ENCODE results near the gene RAB3GAP2. TPM values are rescaled to one million over a fixed set of nuclear protein-coding genes. Genes with fewer than 3 reads are reported as not detected.
"Not testable (repeated sequence)": the region's sequence is repeated elsewhere in the genome, so short reads cannot be mapped to it uniquely, and the experiment has no call there.

RAB3GAP2 gene
- total RNA-seq, 2 donors from 2014 or later, result 13.9 to 15.1 TPM

DNA sequence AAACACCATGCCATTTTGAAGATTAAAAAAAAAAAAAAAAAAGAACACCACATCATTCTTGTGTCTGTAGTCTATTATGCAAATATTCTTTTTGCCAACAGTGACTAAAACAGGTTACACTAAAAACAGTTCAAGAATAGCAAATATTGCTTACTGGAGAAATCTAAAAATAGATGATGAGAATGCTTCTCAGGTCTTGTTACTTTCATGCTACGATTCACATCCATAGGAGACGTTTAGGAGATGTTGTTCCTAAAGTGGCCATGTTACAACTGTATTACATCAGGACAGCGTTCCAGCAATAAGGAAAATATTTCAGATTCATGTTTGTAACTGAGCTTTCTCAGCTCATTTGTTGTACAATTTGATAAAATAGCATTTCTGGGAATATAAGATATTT lies 32.3 kb downstream of the RAB3GAP2 start:
- no peak for DNase-seq (ENCODE audit: low spot score)
- Histone ChIP-seq H3K9me3 (no peaks in the 10 kb centered on the region), H3K27me3 (no peaks in the 10 kb centered on the region), H3K27ac (no peak overlapping the region), H3K4me3 (no peak overlapping the region), H3K4me1 (no peaks in the 10 kb centered on the region), H3K36me3 (no peaks in the 10 kb centered on the region)
- no peak for TF ChIP-seq CTCF (IDR thresholded peaks at IDR 0.05)

- no peaks in the 10 kb centered on the region for H3K27me3 ChIP-seq
- H3K4me3 ChIP-seq, result no peak overlapping the region
- TF ChIP-seq CTCF (IDR thresholded peaks at IDR 0.05), result no peak
- DNase-seq (ENCODE audit: low spot score), result no peak
- no peaks in the 10 kb centered on the region for H3K4me1 ChIP-seq
- no peaks in the 10 kb centered on the region for H3K9me3 ChIP-seq
- H3K36me3 ChIP-seq, result no peaks in the 10 kb centered on the region
- H3K27ac ChIP-seq, result no peak overlapping the region
Observed at GRCh38 chr1:220239213-220239612, 33.0 kb downstream of the RAB3GAP2 start.

DNA sequence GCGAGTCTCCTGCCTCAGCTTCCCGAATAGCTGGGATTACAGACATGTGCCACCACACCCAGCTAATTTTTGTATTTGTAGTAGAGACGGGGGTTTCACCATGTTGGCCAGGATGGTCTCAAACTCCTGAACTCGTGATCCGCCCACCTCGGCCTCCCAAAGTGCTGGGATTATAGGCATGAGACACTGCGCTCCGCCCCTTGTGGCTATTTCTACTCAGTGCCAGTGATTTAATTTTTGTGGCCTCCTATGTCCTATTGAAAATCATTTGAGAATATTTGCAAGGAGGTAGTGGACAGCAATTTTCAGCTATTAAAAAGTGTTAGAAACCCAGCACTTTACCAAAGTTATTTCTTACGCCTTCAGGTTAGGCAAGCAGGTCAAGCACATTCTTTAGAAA lies 36.0 kb downstream of the RAB3GAP2 start:
- not testable (repeated sequence) for H3K9me3 ChIP-seq; H3K4me1 ChIP-seq; H3K27ac ChIP-seq; DNase-seq (ENCODE audit: low spot score); H3K27me3 ChIP-seq; H3K4me3 ChIP-seq
- H3K36me3 ChIP-seq, result peaks cover 12% of the 10 kb centered on the region

DNA sequence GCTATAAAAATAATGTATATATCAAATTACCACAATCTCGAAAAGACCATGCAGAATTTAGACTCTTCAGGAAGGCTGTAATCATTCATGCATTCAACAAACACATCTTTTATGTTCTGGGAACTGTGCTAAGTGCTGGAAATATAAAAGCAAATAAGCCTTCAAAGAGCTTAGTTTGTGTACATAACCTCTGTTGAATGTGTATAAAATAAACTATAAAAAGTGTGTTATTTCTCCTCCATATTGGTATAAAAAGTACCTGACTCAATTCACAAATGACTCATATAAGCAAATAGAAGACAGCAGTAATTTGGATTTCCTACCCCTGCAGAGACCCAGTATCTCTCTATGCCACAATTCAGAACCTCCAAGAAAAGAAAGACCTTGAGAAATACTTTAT lies 36.8 kb downstream of the RAB3GAP2 start:
- no peaks in the 10 kb centered on the region for H3K27me3 ChIP-seq
- H3K36me3 ChIP-seq, result peaks cover 12% of the 10 kb centered on the region
- H3K27ac ChIP-seq, result no peak overlapping the region
- H3K4me3 ChIP-seq, result no peak overlapping the region
- no peak for TF ChIP-seq CTCF (IDR thresholded peaks at IDR 0.05)
- H3K9me3 ChIP-seq, result no peaks in the 10 kb centered on the region
- no peaks in the 10 kb centered on the region for H3K4me1 ChIP-seq
- DNase-seq (ENCODE audit: low spot score), result no peak

DNA sequence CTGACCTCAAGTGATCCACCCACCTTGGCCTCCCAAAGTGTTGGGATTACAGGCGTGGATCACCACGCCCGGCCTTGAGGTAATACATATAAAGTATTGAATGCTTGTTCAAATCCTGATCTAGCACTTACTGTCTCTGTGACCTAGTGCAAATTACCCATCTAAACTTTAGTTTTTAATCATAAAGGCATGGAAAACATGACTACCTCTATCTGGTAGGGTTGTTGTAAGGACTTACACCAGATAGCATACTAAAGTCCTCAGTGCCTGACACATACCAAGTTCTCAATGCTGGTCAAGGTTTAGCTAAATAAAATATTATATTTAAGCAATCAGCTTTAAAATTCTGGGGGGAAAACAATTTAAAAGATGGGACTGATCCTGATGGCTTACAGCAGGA lies 38.3 kb downstream of the RAB3GAP2 start:
- TF ChIP-seq CTCF (IDR thresholded peaks at IDR 0.05), result no peak
- no peak overlapping the region for H3K4me3 ChIP-seq
- DNase-seq (ENCODE audit: low spot score), result no peak
- no peaks in the 10 kb centered on the region for H3K27me3 ChIP-seq
- H3K4me1 ChIP-seq, result no peaks in the 10 kb centered on the region
- no peak overlapping the region for H3K27ac ChIP-seq
- peaks cover 12% of the 10 kb centered on the region for H3K36me3 ChIP-seq
- H3K9me3 ChIP-seq, result no peaks in the 10 kb centered on the region

DNA sequence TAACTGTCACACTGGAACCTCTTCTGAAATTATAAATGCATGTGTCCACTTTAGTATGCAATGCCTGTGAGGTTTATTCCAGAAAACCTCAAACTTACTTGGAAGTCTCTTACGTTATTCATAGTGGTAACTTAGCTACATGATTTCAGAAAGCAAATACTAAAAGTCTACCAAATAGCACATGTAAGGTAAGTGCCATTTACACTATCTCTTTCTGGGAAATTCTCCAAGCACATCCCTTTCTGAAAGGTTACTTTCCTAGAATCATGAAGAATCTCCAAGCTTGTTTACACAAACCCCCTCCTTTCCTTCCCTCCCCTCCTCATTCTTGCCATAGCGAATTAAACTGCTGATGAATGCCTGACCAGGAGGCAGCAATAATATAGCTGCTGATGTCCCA lies 42.5 kb downstream of the RAB3GAP2 start:
- Histone ChIP-seq H3K27me3 (no peaks in the 10 kb centered on the region), H3K9me3 (no peaks in the 10 kb centered on the region), H3K4me1 (peaks cover 0 to 13% of the 10 kb centered on the region in 2 donors), H3K4me3 (no peak overlapping the region), H3K27ac (no peak overlapping the region), H3K36me3 (peaks cover 12% of the 10 kb centered on the region)
- TF ChIP-seq CTCF (IDR thresholded peaks at IDR 0.05), result no peak
- DNase-seq (ENCODE audit: low spot score), result no peak

Data from right atrium auricular region (tissue), 2 donors.